Measurements from ENCODE around the gene ENKUR.

ENKUR gene

GRCh38 chr10:24989867-24990266 is 26.1 kb downstream of the ENKUR start:
- Histone ChIP-seq H3K4ac (ENCODE audit: low read depth, low read length) (no peak overlapping the region), H3K27ac (ENCODE audit: low read depth, low read length) (no peak overlapping the region), H3K56ac (ENCODE audit: low read length) (no peak overlapping the region), H2BK120ac (ENCODE audit: low read depth, low read length) (no peak overlapping the region), H4K5ac (ENCODE audit: low read length) (no peak overlapping the region), H3K79me1 (ENCODE audit: low read length) (no peaks in the 10 kb centered on the region), H3K4me2 (ENCODE audit: low read length) (no peak overlapping the region), H3K9ac (ENCODE audit: low read length) (no peak overlapping the region), H4K8ac (ENCODE audit: low read depth, low read length) (no peak overlapping the region), H3K27me3 (ENCODE audit: insufficient read depth, low read length, poor library complexity) (no peaks in the 10 kb centered on the region), H3K4me3 (ENCODE audit: low read length) (no peak overlapping the region), H2AK5ac (ENCODE audit: low read length) (no peak overlapping the region), H3K79me2 (ENCODE audit: control insufficient read depth, insufficient read depth, low read length) (no peaks in the 10 kb centered on the region), H3K23ac (ENCODE audit: low read length) (no peak overlapping the region), H3K36me3 (ENCODE audit: control insufficient read depth, insufficient read depth, low read length) (no peaks in the 10 kb centered on the region), H3K4me1 (ENCODE audit: control insufficient read depth, low read depth, low read length) (no peaks in the 10 kb centered on the region), H3K18ac (ENCODE audit: low read length) (no peak overlapping the region), H2BK5ac (ENCODE audit: low read length) (no peak overlapping the region), H2BK15ac (replicated peaks; ENCODE audit: low read depth) (no peak overlapping the region)
- no CpG with 5 or more reads among the region's 1 CpG for WGBS (ENCODE audit: extremely low coverage, insufficient coverage, low lambda C conversion rate)
- no peak for DNase-seq

GRCh38 chr10:24988831-24989640 is 26.9 kb downstream of the ENKUR start:
- DNase-seq, result peak; percentile 2

GRCh38 chr10:24984906-24985305 is 31.1 kb downstream of the ENKUR start:
- no peaks in the 10 kb centered on the region for H3K36me3 ChIP-seq (ENCODE audit: control insufficient read depth, insufficient read depth, low read length)
- H3K56ac ChIP-seq (ENCODE audit: low read length), result no peak overlapping the region

More at GRCh38 chr10:24988831-24989640, 26.9 kb downstream of the ENKUR start:
- no peak overlapping the region for H4K5ac ChIP-seq (ENCODE audit: low read length)
- no peak overlapping the region for H2AK5ac ChIP-seq (ENCODE audit: low read length)
- H3K27ac ChIP-seq (ENCODE audit: low read depth, low read length), result no peak overlapping the region
- no peak overlapping the region for H2BK5ac ChIP-seq (ENCODE audit: low read length)
- H3K36me3 ChIP-seq (ENCODE audit: control insufficient read depth, insufficient read depth, low read length), result no peaks in the 10 kb centered on the region
- no peak overlapping the region for H2BK120ac ChIP-seq (ENCODE audit: low read depth, low read length)
- H3K4me1 ChIP-seq (ENCODE audit: control insufficient read depth, low read depth, low read length), result no peaks in the 10 kb centered on the region
- H3K23ac ChIP-seq (ENCODE audit: low read length), result no peak overlapping the region
- no peaks in the 10 kb centered on the region for H3K79me2 ChIP-seq (ENCODE audit: control insufficient read depth, insufficient read depth, low read length)
- H2BK15ac ChIP-seq (replicated peaks; ENCODE audit: low read depth), result no peak overlapping the region
- H3K4me2 ChIP-seq (ENCODE audit: low read length), result no peak overlapping the region
- no peak overlapping the region for H3K4ac ChIP-seq (ENCODE audit: low read depth, low read length)
- no peak overlapping the region for H3K18ac ChIP-seq (ENCODE audit: low read length)
- no CpG with 5 or more reads among the region's 12 CpGs for WGBS (ENCODE audit: extremely low coverage, insufficient coverage, low lambda C conversion rate)
- no peak overlapping the region for H4K8ac ChIP-seq (ENCODE audit: low read depth, low read length)
- H3K79me1 ChIP-seq (ENCODE audit: low read length), result no peaks in the 10 kb centered on the region
- no peak overlapping the region for H3K4me3 ChIP-seq (ENCODE audit: low read length)
- H3K9ac ChIP-seq (ENCODE audit: low read length), result no peak overlapping the region
- no peaks in the 10 kb centered on the region for H3K27me3 ChIP-seq (ENCODE audit: insufficient read depth, low read length, poor library complexity)
- no peak overlapping the region for H3K56ac ChIP-seq (ENCODE audit: low read length)

GRCh38 chr10:24983946-24984345 is 32.0 kb downstream of the ENKUR start:
- Histone ChIP-seq H2BK15ac (replicated peaks; ENCODE audit: low read depth) (no peak overlapping the region), H4K5ac (ENCODE audit: low read length) (no peak overlapping the region), H3K36me3 (ENCODE audit: control insufficient read depth, insufficient read depth, low read length) (no peaks in the 10 kb centered on the region), H3K4me3 (ENCODE audit: low read length) (no peak overlapping the region), H3K23ac (ENCODE audit: low read length) (no peak overlapping the region), H4K8ac (ENCODE audit: low read depth, low read length) (no peak overlapping the region), H3K79me1 (ENCODE audit: low read length) (no peaks in the 10 kb centered on the region), H3K9ac (ENCODE audit: low read length) (no peak overlapping the region), H3K4me2 (ENCODE audit: low read length) (no peak overlapping the region), H2BK5ac (ENCODE audit: low read length) (no peak overlapping the region), H3K18ac (ENCODE audit: low read length) (no peak overlapping the region), H2BK120ac (ENCODE audit: low read depth, low read length) (no peak overlapping the region), H3K56ac (ENCODE audit: low read length) (no peak overlapping the region), H2AK5ac (ENCODE audit: low read length) (no peak overlapping the region), H3K79me2 (ENCODE audit: control insufficient read depth, insufficient read depth, low read length) (no peaks in the 10 kb centered on the region), H3K27me3 (ENCODE audit: insufficient read depth, low read length, poor library complexity) (no peaks in the 10 kb centered on the region), H3K4me1 (ENCODE audit: control insufficient read depth, low read depth, low read length) (no peaks in the 10 kb centered on the region), H3K4ac (ENCODE audit: low read depth, low read length) (no peak overlapping the region), H3K27ac (ENCODE audit: low read depth, low read length) (no peak overlapping the region)
- WGBS (ENCODE audit: extremely low coverage, insufficient coverage, low lambda C conversion rate), result no CpG with 5 or more reads among the region's 3 CpGs
- no peak for DNase-seq

More at GRCh38 chr10:24984906-24985305, 31.1 kb downstream of the ENKUR start:
- no CpG with 5 or more reads among the region's 3 CpGs for WGBS (ENCODE audit: extremely low coverage, insufficient coverage, low lambda C conversion rate)
- no peak overlapping the region for H3K4me2 ChIP-seq (ENCODE audit: low read length)
- H3K23ac ChIP-seq (ENCODE audit: low read length), result no peak overlapping the region
- H3K18ac ChIP-seq (ENCODE audit: low read length), result no peak overlapping the region
- no peak overlapping the region for H3K4ac ChIP-seq (ENCODE audit: low read depth, low read length)
- H2BK120ac ChIP-seq (ENCODE audit: low read depth, low read length), result no peak overlapping the region
- no peaks in the 10 kb centered on the region for H3K79me1 ChIP-seq (ENCODE audit: low read length)
- no peak overlapping the region for H3K9ac ChIP-seq (ENCODE audit: low read length)
- H4K8ac ChIP-seq (ENCODE audit: low read depth, low read length), result no peak overlapping the region
- H3K79me2 ChIP-seq (ENCODE audit: control insufficient read depth, insufficient read depth, low read length), result no peaks in the 10 kb centered on the region
- no peak overlapping the region for H2AK5ac ChIP-seq (ENCODE audit: low read length)
- no peaks in the 10 kb centered on the region for H3K4me1 ChIP-seq (ENCODE audit: control insufficient read depth, low read depth, low read length)
- no peak overlapping the region for H3K4me3 ChIP-seq (ENCODE audit: low read length)
- no peak overlapping the region for H4K5ac ChIP-seq (ENCODE audit: low read length)
- no peak overlapping the region for H3K27ac ChIP-seq (ENCODE audit: low read depth, low read length)
- no peak for DNase-seq
- H2BK15ac ChIP-seq (replicated peaks; ENCODE audit: low read depth), result no peak overlapping the region
- H3K27me3 ChIP-seq (ENCODE audit: insufficient read depth, low read length, poor library complexity), result no peaks in the 10 kb centered on the region
- no peak overlapping the region for H2BK5ac ChIP-seq (ENCODE audit: low read length)

GRCh38 chr10:24983130-24983529 is 32.8 kb downstream of the ENKUR start:
- Histone ChIP-seq H3K36me3 (ENCODE audit: control insufficient read depth, insufficient read depth, low read length) (no peaks in the 10 kb centered on the region), H3K79me1 (ENCODE audit: low read length) (no peaks in the 10 kb centered on the region), H2AK5ac (ENCODE audit: low read length) (no peak overlapping the region), H3K27me3 (ENCODE audit: insufficient read depth, low read length, poor library complexity) (no peaks in the 10 kb centered on the region), H3K4me2 (ENCODE audit: low read length) (no peak overlapping the region), H3K4ac (ENCODE audit: low read depth, low read length) (no peak overlapping the region), H3K4me1 (ENCODE audit: control insufficient read depth, low read depth, low read length) (no peaks in the 10 kb centered on the region), H3K18ac (ENCODE audit: low read length) (no peak overlapping the region), H3K4me3 (ENCODE audit: low read length) (no peak overlapping the region), H3K79me2 (ENCODE audit: control insufficient read depth, insufficient read depth, low read length) (no peaks in the 10 kb centered on the region), H2BK120ac (ENCODE audit: low read depth, low read length) (no peak overlapping the region), H2BK5ac (ENCODE audit: low read length) (no peak overlapping the region), H3K23ac (ENCODE audit: low read length) (no peak overlapping the region), H4K5ac (ENCODE audit: low read length) (no peak overlapping the region), H3K56ac (ENCODE audit: low read length) (no peak overlapping the region), H4K8ac (ENCODE audit: low read depth, low read length) (no peak overlapping the region), H3K9ac (ENCODE audit: low read length) (no peak overlapping the region), H2BK15ac (replicated peaks; ENCODE audit: low read depth) (no peak overlapping the region), H3K27ac (ENCODE audit: low read depth, low read length) (no peak overlapping the region)
- no peak for DNase-seq
- WGBS (ENCODE audit: extremely low coverage, insufficient coverage, low lambda C conversion rate), result no CpG with 5 or more reads among the region's 4 CpGs
